Trophoblast cell (in vitro differentiated cells and primary cell): ENCODE results near the gene GADL1.

ENCODE experiments used
- DNase-seq, 2 donors: peaks; one replicate each; pipeline ENCODE4 v3.0.0-alpha.2; 2016
- H2AFZ ChIP-seq: 2 replicates; pipeline ENCODE4 v1.6.1; 2013; ENCODE audit warnings: low read length, moderate library complexity, mild to moderate bottlenecking; ENCODE audit not compliant: insufficient read depth, poor library complexity
- H2AK5ac ChIP-seq: 2 replicates; pipeline ENCODE4 v1.6.1; 2013; ENCODE audit warnings: mild to moderate bottlenecking, low read length
- H2BK120ac ChIP-seq: 2 replicates; pipeline ENCODE4 v1.6.1; 2013; ENCODE audit warnings: low read length, mild to moderate bottlenecking, moderate library complexity; ENCODE audit not compliant: insufficient read depth, poor library complexity
- H2BK12ac ChIP-seq: 2 replicates; pipeline ENCODE4 v1.6.1; 2013; ENCODE audit warnings: mild to moderate bottlenecking, low read length, moderate library complexity
- H2BK5ac ChIP-seq: 2 replicates; pipeline ENCODE4 v1.6.1; 2013; ENCODE audit warnings: low read length, low read depth, moderate library complexity, mild to moderate bottlenecking; ENCODE audit not compliant: poor library complexity
- H3K14ac ChIP-seq: 2 replicates; pipeline ENCODE4 v1.6.1; 2013; ENCODE audit warnings: mild to moderate bottlenecking, low read length
- H3K18ac ChIP-seq: 2 replicates; pipeline ENCODE4 v1.6.1; 2013; ENCODE audit warnings: mild to moderate bottlenecking, low read length
- H3K23ac ChIP-seq: 2 replicates; pipeline ENCODE4 v1.6.1; 2013; ENCODE audit warnings: low read length
- H3K27ac ChIP-seq: 2 replicates; pipeline ENCODE4 v1.5.1; 2013; ENCODE audit warnings: low read depth, mild to moderate bottlenecking, inconsistent platforms, low read length, moderate library complexity
- H3K27me3 ChIP-seq: 2 replicates; pipeline ENCODE4 v1.6.1; 2013; ENCODE audit warnings: inconsistent platforms, mild to moderate bottlenecking, low read length, moderate library complexity; ENCODE audit not compliant: insufficient read depth
- H3K36me3 ChIP-seq, 2 experiments: 1 replicate in 1 of 2; 2 replicates in 1 of 2; pipeline ENCODE4 v1.6.1; 2013; ENCODE audit warnings: low read length in 2 of 2, mild to moderate bottlenecking in 2 of 2, moderate library complexity in 1 of 2; ENCODE audit not compliant: insufficient read depth in 2 of 2, control insufficient read depth in 1 of 2
- H3K4ac ChIP-seq: 2 replicates; pipeline ENCODE4 v1.6.1; 2013; ENCODE audit warnings: low read depth, mild to moderate bottlenecking, low read length, moderate library complexity
- H3K4me1 ChIP-seq, 2 experiments: 1 replicate in 1 of 2; 2 replicates in 1 of 2; pipeline ENCODE4 v1.6.1; 2013; ENCODE audit warnings: low read length in 2 of 2, mild to moderate bottlenecking in 2 of 2, moderate library complexity in 1 of 2; ENCODE audit not compliant: insufficient read depth in 2 of 2, control insufficient read depth in 1 of 2
- H3K4me2 ChIP-seq: 2 replicates; pipeline ENCODE4 v1.6.1; 2013; ENCODE audit warnings: inconsistent platforms, mild to moderate bottlenecking, low read length, moderate library complexity
- H3K4me3 ChIP-seq: 2 replicates; pipeline ENCODE4 v1.5.1; 2013; ENCODE audit warnings: mild to moderate bottlenecking, low read depth, low read length, inconsistent platforms
- H3K79me1 ChIP-seq: one replicate; pipeline ENCODE4 v1.6.1; 2013; ENCODE audit warnings: low read length
- H3K79me2 ChIP-seq: 2 replicates; pipeline ENCODE4 v1.6.1; 2013; ENCODE audit warnings: low read length, mild to moderate bottlenecking; ENCODE audit not compliant: control insufficient read depth, insufficient read depth, poor library complexity
- H3K9ac ChIP-seq: 2 replicates; pipeline ENCODE4 v1.6.1; 2013; ENCODE audit warnings: mild to moderate bottlenecking, low read length
- H3K9me3 ChIP-seq: 2 replicates; pipeline ENCODE4 v1.6.1; 2013; ENCODE audit warnings: low read depth, mild to moderate bottlenecking, control low read depth, inconsistent platforms, low read length; ENCODE audit not compliant: insufficient read depth
- H4K12ac ChIP-seq: 2 replicates; pipeline ENCODE4 v1.6.1; 2013; ENCODE audit warnings: low read depth, mild to moderate bottlenecking, low read length, moderate library complexity
- H4K8ac ChIP-seq: 2 replicates; pipeline ENCODE4 v1.6.1; 2013; ENCODE audit warnings: low read depth, mild to moderate bottlenecking, low read length, moderate library complexity
- H4K91ac ChIP-seq: one replicate; pipeline ENCODE4 v1.6.1; 2013; ENCODE audit warnings: low read depth, mild to moderate bottlenecking, low read length, moderate library complexity
- WGBS: extraction: QIAGEN DNeasy Blood & Tissue Kit; methylation state at CpG from one replicate; pipeline ENCODE4 v1.1.7; 2013; ENCODE audit warnings: missing lambda C conversion rate; ENCODE audit not compliant: insufficient read length, insufficient coverage; ENCODE audit errors: extremely low coverage; 5-methylcytosine and 5-hydroxymethylcytosine counted together

The GADL1 gene

GRCh38 chr3:30805695-30806094, 88.8 kb downstream of the GADL1 start:
- Histone ChIP-seq H3K4me1 (no peaks in the 10 kb centered on the region), H3K27ac (no peak overlapping the region), H3K79me2 (no peaks in the 10 kb centered on the region), H3K4me3 (no peak overlapping the region), H3K4ac (no peak overlapping the region), H2AFZ (no peak overlapping the region), H4K12ac (no peak overlapping the region), H3K4me2 (no peak overlapping the region), H3K14ac (no peak overlapping the region), H3K9ac (no peak overlapping the region), H2BK120ac (no peak overlapping the region), H3K36me3 (no peaks in the 10 kb centered on the region), H3K9me3 (peaks cover 2% of the 10 kb centered on the region), H3K27me3 (no peaks in the 10 kb centered on the region), H2BK5ac (no peak overlapping the region), H3K23ac (no peak overlapping the region), H3K18ac (no peak overlapping the region), H2AK5ac (no peak overlapping the region), H4K8ac (no peak overlapping the region), H4K91ac (no peak overlapping the region), H3K79me1 (no peaks in the 10 kb centered on the region), H2BK12ac (no peak overlapping the region)
- no CpG with 5 or more reads among the region's 6 CpGs for WGBS
- no peak for DNase-seq

GRCh38 chr3:30804984-30805383, 89.5 kb downstream of the GADL1 start:
- H3K4me3 ChIP-seq, result no peak overlapping the region
- H2BK120ac ChIP-seq, result no peak overlapping the region
- H2AFZ ChIP-seq, result no peak overlapping the region
- H3K4ac ChIP-seq, result no peak overlapping the region
- H2BK12ac ChIP-seq, result no peak overlapping the region
- WGBS, result no CpG with 5 or more reads among the region's 3 CpGs
- H3K9ac ChIP-seq, result no peak overlapping the region
- no peak overlapping the region for H2BK5ac ChIP-seq
- no peaks in the 10 kb centered on the region for H3K79me1 ChIP-seq
- no peak for DNase-seq
- H4K91ac ChIP-seq, result no peak overlapping the region
- no peak overlapping the region for H3K14ac ChIP-seq
- no peak overlapping the region for H3K27ac ChIP-seq
- peaks cover 2% of the 10 kb centered on the region for H3K9me3 ChIP-seq
- no peaks in the 10 kb centered on the region for H3K4me1 ChIP-seq
- H3K18ac ChIP-seq, result no peak overlapping the region
- no peak overlapping the region for H4K12ac ChIP-seq
- no peak overlapping the region for H2AK5ac ChIP-seq
- no peaks in the 10 kb centered on the region for H3K79me2 ChIP-seq
- H3K36me3 ChIP-seq, result no peaks in the 10 kb centered on the region
- H4K8ac ChIP-seq, result no peak overlapping the region
- H3K23ac ChIP-seq, result no peak overlapping the region
- no peak overlapping the region for H3K4me2 ChIP-seq
- no peaks in the 10 kb centered on the region for H3K27me3 ChIP-seq

GRCh38 chr3:30795176-30795575, 99.3 kb downstream of the GADL1 start:
- Histone ChIP-seq H2BK12ac (no peak overlapping the region), H2BK120ac (no peak overlapping the region), H3K27ac (no peak overlapping the region), H3K27me3 (no peaks in the 10 kb centered on the region), H2AK5ac (no peak overlapping the region), H3K36me3 (no peaks in the 10 kb centered on the region), H3K23ac (no peak overlapping the region), H3K4ac (no peak overlapping the region), H3K4me3 (no peak overlapping the region), H4K12ac (no peak overlapping the region), H3K79me1 (no peaks in the 10 kb centered on the region), H3K9me3 (no peaks in the 10 kb centered on the region), H3K4me2 (no peak overlapping the region), H3K4me1 (no peaks in the 10 kb centered on the region), H3K79me2 (no peaks in the 10 kb centered on the region), H4K8ac (no peak overlapping the region), H4K91ac (no peak overlapping the region), H3K14ac (no peak overlapping the region), H2AFZ (no peak overlapping the region), H2BK5ac (no peak overlapping the region), H3K18ac (no peak overlapping the region), H3K9ac (no peak overlapping the region)
- DNase-seq, result peak in 1 of 2 donors; percentile 25
- WGBS, result no CpG with 5 or more reads among the region's 2 CpGs

- Histone ChIP-seq H3K27me3 (no peaks in the 10 kb centered on the region), H3K79me2 (no peaks in the 10 kb centered on the region), H3K27ac (no peak overlapping the region), H2AK5ac (no peak overlapping the region), H4K91ac (no peak overlapping the region), H3K9ac (no peak overlapping the region), H3K36me3 (no peaks in the 10 kb centered on the region), H3K4me1 (no peaks in the 10 kb centered on the region), H3K4ac (no peak overlapping the region), H4K12ac (no peak overlapping the region), H3K9me3 (no peaks in the 10 kb centered on the region), H4K8ac (no peak overlapping the region), H3K4me2 (no peak overlapping the region), H3K23ac (no peak overlapping the region), H3K4me3 (no peak overlapping the region), H2BK5ac (no peak overlapping the region), H2BK120ac (no peak overlapping the region), H2BK12ac (no peak overlapping the region), H2AFZ (no peak overlapping the region), H3K79me1 (no peaks in the 10 kb centered on the region), H3K14ac (no peak overlapping the region), H3K18ac (no peak overlapping the region)
- DNase-seq, result no peak
- WGBS, result no CpG with 5 or more reads among the region's 4 CpGs
Measured at GRCh38 chr3:30793740-30794139, 100.7 kb downstream of the GADL1 start.
